ENCODE results near the gene GNPTG.

GNPTG gene

DNA sequence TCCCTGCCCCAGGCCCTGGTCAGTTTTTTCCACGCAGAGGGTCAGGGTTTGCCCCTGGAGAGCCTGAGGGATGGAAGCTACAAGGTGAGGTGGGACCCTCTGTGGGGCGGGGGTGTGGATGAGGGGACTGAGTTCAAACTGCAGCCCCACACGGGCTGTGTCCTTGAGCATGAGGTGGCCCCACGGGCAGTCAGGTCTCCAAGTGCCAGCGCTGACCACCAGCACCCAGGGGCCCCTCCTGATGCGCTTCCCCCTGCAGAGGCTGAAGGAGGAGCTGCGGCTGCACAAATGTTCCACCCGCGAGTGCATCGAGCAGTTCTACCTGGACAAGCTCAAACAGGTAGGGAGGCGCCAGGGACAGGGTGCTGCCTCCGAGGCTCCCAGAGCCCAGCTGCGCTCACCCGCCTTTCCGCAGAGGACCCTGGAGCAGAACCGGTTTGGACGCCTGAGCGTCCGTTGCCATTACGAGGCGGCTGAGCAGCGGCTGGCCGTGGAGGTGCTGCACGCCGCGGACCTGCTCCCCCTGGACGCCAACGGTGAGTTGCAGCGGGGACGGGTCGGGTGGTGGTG lies 4.4 kb upstream of the GNPTG start:
- DNase-seq (ENCODE audit: low read depth in 2 of 2), result no peak

DNA sequence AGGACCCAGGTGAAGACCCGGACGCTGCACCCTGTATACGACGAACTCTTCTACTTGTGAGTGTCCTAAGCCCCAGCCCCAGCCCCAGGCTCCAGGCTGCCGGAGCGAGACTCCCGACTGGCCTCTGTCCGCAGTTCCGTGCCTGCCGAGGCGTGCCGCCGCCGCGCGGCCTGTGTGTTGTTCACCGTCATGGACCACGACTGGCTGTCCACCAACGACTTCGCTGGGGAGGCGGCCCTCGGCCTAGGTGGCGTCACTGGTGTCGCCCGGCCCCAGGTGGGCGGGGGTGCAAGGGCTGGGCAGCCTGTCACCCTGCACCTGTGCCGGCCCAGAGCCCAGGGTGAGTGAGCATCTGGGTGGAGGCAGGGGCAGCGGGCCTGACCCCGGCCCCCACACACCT lies 3.8 kb upstream of the GNPTG start:
- DNase-seq (ENCODE audit: low read depth in 2 of 2), result no peak

- no peak for DNase-seq (ENCODE audit: low read depth in 2 of 2)
These were observed 3.3 kb upstream of the GNPTG start for GRCh38 chr16:1348441-1348840.

- DNase-seq (ENCODE audit: low read depth in 2 of 2), result no peak
These were observed 2.8 kb upstream of the GNPTG start for GRCh38 chr16:1348926-1349325.

- DNase-seq (ENCODE audit: low read depth in 2 of 2), result no peak
These were observed 2.4 kb upstream of the GNPTG start for GRCh38 chr16:1349351-1349750.

DNA sequence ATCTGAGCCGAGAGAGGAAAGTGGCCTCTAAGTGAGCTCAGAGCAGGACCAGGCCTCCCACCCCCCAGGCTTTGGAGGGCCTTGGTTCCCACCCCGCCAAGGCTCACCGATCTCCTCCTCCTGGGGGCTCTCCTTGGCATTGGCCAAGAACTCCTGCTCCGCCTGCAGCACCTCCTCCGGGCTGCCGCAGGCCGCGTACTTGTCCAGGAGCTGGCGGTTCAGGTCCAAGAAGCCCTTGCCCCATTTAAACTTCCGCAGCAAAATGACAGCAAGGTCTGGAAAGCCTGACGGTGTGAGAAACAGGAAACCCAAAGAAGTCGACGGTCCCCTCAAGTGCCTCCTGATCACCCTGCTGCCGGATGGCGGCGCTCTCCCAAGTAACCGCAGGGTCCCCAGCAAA lies 1.8 kb upstream of the GNPTG start:
- DNase-seq (ENCODE audit: low read depth in 2 of 2), result no peak

DNA sequence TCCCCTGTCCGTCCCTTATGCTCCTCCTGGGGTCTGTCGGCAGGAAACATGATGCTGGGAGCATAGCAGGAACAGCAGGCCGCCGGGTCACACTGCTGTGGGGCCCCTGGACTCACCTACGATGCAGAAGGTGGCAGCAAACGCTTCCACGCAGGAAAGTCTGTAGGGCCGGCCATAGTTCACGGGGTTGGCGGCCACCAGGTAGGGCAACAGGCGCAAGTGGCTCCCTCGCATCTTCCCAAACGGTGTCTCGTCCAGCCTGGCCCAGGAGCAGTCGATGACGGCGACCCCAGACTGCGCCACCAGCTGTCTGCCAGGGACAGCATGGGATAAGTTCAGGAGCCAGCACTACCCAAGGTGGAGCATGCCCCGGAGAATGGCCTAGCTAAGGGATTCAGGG lies 1.0 kb upstream of the GNPTG start:
- DNase-seq (ENCODE audit: low read depth in 2 of 2), result no peak

DNA sequence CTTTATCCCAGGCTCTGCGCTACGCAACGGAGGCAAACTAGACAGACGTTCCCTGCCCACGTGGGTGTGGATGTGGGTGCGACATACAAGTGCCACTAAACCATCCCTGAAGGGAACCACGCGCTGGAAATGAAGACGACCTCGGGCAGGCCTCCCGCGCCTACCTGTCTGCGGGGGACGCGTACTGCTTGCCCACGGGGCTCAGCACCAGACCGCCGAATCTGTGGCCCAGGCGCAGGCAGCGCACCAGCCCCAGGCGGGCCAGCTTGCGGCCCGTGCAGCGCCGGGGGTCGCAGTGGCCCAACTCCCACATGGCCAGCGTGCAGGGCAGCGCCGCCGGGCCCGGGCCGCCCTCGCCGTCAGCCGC lies 533 bp upstream of the GNPTG start:
- no peak for DNase-seq (ENCODE audit: low read depth in 2 of 2)

DNA sequence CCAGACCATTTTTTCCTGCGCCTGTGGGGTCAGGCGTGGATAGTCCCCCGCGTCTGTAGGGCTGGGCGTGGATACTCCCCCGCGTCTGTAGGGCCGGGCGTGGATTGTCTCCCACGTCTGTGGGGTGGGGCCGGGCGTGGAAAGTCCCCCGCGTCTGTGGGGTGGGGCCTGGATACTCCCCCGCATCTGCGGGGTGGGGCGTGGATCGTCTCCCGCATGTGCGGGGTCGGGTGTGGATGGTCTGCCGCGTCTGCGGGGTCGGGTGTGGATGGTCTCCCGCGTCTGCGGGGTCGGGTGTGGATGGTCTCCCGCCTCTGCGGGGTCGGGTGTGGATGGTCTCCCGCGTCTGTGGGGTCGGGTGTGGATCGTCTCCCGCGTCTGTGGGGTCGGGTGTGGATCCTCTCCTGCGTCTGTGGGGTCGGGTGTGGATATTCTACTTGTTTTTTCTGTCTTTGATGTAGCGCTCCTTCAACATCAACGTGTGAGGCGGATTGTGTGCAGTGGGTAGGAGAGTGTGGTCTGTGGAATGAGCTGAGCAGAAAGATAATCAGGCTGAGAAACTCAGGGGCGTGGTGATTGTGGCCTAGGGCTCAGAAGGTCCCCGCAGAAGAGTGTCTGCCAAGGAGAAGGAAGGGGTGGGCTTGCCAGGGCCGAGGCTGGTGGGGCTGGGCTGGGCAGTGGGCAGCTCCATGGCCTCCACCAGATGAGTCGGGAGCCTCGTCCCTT lies 3.2 kb downstream of the GNPTG start:
- no peak for DNase-seq (ENCODE audit: low read depth in 2 of 2)

DNA sequence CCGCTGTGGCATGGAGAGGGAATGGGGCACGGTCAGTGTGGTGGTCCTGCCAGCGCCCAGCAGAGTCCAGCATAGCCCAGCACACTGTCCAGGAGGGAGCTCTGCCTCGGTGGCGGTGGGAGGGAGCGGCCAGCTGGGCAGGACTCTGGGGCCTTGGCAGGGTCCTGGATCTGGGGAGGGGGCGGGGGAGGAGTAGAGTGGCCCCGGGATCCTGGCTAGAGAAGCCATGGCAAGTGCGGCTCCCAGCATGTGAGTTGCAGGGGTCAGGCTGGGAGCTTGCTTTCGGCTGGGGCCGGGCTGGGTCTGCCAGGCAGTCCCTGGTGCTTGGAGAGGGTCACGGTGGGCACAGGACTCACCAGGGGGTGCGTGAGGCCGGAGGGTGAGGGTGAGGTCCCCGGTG lies 3.9 kb downstream of the GNPTG start:
- no peak for DNase-seq (ENCODE audit: low read depth in 2 of 2)

DNA sequence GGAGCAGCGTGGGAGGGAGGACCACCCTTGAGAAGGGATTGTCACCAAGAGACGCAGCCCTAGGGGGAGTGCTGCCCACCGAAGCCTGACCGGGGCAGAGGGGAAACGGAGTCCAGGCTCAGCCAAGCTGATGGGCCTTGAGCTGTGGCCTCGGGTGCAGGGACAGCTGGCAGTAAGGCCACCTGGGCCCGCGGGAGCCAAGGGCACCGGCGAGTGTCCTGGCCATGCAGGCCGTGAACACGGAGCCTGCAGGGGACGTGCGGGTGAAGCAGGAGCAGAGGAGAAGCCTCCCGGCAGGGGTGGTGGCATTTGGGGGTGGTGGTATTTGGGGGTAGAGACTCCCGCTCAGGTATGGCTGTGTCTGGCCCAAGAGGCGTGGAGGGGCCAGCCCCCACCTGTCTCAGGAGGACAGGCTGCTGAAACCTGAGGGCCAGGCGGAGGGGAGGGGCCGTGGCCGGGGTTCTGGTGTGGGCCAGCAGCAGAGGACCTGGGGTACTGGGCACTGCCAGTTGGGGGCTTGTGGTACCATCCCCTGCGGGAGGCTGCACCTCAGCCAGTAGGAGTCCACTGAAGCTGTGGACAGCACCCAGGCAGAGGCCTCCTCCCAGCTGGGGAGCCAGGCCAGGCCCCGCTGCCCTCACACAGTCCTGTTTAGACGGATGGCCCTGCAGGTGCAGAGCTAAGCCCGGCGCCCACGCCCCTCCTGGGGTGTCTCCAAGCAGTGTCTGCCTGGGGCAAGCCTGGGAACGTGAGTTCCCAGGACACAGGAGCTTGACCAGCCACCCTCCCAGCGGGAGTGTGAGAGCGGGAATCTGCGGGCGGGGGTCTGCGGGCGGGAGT lies 4.5 kb downstream of the GNPTG start:
- DNase-seq (ENCODE audit: low read depth in 2 of 2), result no peak

- no peak for DNase-seq (ENCODE audit: low read depth in 2 of 2)
These were observed 6.3 kb downstream of the GNPTG start for GRCh38 chr16:1357906-1358566.

GRCh38 chr16:1361685-1362360 lies 10.1 kb downstream of the GNPTG start:
- DNase-seq (ENCODE audit: low read depth in 2 of 2), result no peak

DNA sequence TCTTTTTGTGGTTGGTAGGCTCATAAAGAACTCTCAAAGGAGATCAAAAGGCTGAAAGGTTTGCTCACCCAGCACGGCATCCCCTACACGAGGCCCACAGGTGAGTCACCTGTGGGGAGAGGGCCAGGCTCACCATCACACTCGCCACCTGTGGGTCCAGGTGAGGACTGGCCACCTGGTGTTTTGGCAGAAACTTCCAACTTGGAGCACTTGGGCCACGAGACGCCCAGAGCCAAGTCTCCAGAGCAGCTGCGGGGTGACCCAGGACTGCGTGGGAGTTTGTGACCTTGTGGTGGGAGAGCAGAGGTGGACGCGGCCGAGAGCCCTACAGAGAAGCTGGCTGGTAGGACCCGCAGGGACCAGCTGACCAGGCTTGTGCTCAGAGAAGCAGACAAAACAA lies 11.1 kb downstream of the GNPTG start:
- DNase-seq (ENCODE audit: low read depth in 2 of 2), result no peak

- DNase-seq (ENCODE audit: low read depth in 2 of 2), result peak; percentile 57 to 60
These were observed 11.8 kb downstream of the GNPTG start for GRCh38 chr16:1363501-1364041.

- DNase-seq (ENCODE audit: low read depth in 2 of 2), result no peak
These were observed 12.8 kb downstream of the GNPTG start for GRCh38 chr16:1364510-1364909.

DNA sequence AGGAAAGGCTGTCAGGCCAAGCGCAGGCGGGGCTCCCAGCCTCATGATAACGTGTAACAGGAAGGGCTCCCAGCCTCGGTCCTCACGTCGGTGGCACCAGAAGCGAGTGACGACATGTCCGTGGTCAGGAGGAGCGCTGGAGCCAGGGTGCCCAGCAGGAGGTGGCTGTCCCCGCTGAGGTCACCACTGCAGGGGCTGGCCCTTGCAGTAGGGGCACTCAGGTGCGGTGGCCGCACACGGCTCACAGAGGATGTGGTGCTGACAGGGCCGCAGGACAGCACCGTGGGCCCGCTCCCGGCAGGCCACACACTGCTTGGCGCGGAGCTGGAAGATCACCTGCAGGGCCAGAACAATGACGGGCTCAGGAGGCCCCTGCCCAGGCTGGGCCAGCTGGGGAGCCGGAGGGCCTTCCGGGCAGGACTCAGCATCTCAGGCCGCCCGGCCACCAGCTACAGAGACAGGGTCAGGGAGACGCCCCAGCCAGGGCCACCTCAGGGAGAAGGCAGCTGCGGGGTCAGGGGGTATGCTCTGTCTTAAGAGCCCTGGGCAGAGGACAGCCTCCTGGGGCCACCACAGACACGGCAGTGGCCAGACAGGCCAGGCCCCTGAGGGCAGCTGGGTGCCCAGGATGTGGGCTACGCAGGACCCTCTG lies 14.5 kb downstream of the GNPTG start:
- no peak for DNase-seq (ENCODE audit: low read depth in 2 of 2)

- no peak for DNase-seq (ENCODE audit: low read depth in 2 of 2)
These were observed 15.1 kb downstream of the GNPTG start for GRCh38 chr16:1366712-1367299.

DNA sequence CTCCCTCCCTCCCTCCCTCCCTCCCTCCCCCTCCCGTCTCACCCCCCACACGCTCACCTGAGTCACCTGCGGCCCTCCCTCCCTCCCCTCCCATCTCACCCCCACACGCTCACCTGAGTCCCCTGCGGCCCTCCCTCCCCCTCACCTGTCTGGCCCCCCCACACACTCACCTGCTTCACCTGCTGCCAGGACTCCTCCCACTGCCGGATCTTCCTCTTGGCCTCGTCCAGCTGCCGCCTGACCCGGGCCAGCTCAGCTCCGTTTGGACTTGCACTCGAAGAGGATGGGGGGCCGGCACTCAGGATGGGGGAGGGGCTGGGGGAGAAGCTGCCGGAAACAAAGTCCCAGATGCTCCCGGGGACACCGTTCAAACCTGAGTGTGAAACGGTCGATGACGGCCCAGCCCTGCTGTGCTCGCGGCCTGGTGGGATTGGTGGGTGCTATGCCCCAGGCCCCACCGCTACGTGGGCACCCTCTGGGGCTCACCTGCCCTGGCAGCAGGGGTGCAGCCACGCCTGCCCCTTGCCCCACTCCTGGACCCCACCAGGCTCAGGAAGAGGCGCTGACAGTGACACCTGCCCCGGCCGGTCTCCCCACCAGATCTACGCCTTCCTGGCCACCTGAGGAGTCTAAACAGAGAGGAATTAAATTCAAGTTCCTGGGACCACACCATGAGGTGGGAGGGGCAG lies 15.9 kb downstream of the GNPTG start:
- DNase-seq (ENCODE audit: low read depth in 2 of 2), result no peak

Data from stimulated activated CD8-positive, alpha-beta memory T cell treated with anti-CD3 and anti-CD28 coated beads, Interleukin-2, amount 100 ng/mL, for 48 hours (primary cell).